Thyroid gland (tissue), 4 donors: Measurements from ENCODE around the gene PRRC1. TPM values are rescaled to one million over a fixed set of nuclear protein-coding genes. Genes with fewer than 3 reads are reported as not detected.

Experiments
- DNase-seq, 2 donors: peaks; one replicate each; pipeline ENCODE4 v3.0.0-alpha.2; 2019
- H3K27ac ChIP-seq, 3 donors: fragments of 200-600 bp; sonication (generic); 1 replicate in 2 of 3; 2 replicates in 1 of 3; pipeline ENCODE4 v1.5.1; 2016 to 2019; ENCODE audit warnings: mild to moderate bottlenecking in 1 of 3, moderate library complexity in 1 of 3
- H3K27me3 ChIP-seq: fragments of 200-600 bp; sonication (generic); one replicate; pipeline ENCODE4 v1.5.1; 2019
- H3K36me3 ChIP-seq, 2 donors: fragments of 200-600 bp; sonication (generic); one replicate each; pipeline ENCODE4 v1.5.1; 2016 to 2019
- H3K4me1 ChIP-seq, 2 donors: fragments of 200-600 bp; sonication (generic); one replicate each; pipeline ENCODE4 v1.5.1; 2017 to 2019
- H3K4me3 ChIP-seq, 3 donors: fragments of 200-600 bp; sonication (generic); replicated peaks in 1 of 3; 1 replicate in 2 of 3; 2 replicates in 1 of 3; pipeline ENCODE4 v1.5.1; 2016; ENCODE audit warnings: mild to moderate bottlenecking in 1 of 3
- H3K9me3 ChIP-seq: fragments of 200-600 bp; sonication (generic); one replicate; pipeline ENCODE4 v1.5.1; 2017
- CTCF ChIP-seq, 6 experiments: fragments of 200-600 bp in 3 of 6; fragments of 450-650 bp in 3 of 6; sonication (generic) in 3 of 6; IDR thresholded peaks; one replicate each; pipeline ENCODE4 v1.5.1; 2016 to 2019; ENCODE audit warnings: antibody characterized with exemption in 6 of 6, mild to moderate bottlenecking in 2 of 6, inconsistent platforms in 1 of 6, moderate library complexity in 1 of 6
- POLR2A ChIP-seq, 2 donors: fragments of 450-650 bp; IDR thresholded peaks; one replicate each; pipeline ENCODE4 v1.6.1; 2017; ENCODE audit warnings: antibody characterized with exemption in 2 of 2, mild to moderate bottlenecking in 2 of 2, moderate library complexity in 1 of 2
- WGBS, 2 donors: methylation state at CpG; one replicate each; pipeline ENCODE4 v1.1.5; 2017; 5-methylcytosine and 5-hydroxymethylcytosine counted together
- intact Hi-C: fragments of 100-400 bp; cut with DNase I; formaldehyde crosslinking; loops from one replicate; pipeline ENCODE4 v1.15.1; 2023
- total RNA-seq, 4 donors: library from RNA; depleted of rRNA; stranded (reverse); fragments of >200 nt; gene quantifications; one replicate each; pipeline ENCODE4 v1.2.3, GENCODE V29; 2016

The PRRC1 gene
- total RNA-seq, 4 donors from 2014 or later, result 47.4 to 79.0 (median 70.9) TPM

GRCh38 chr5:127595484-127596368 is 78.3 kb downstream of the PRRC1 start:
- no peak for DNase-seq
- 86 to 91% methylated on average over 9 of the region's 9 CpGs for WGBS, 2 donors
- no peaks in the 10 kb centered on the region for H3K27me3 ChIP-seq

GRCh38 chr5:127596501-127596900 is 79.1 kb downstream of the PRRC1 start:
- no peaks in the 10 kb centered on the region for H3K27me3 ChIP-seq
- no peak overlapping the region for H3K27ac ChIP-seq
- DNase-seq, result no peak
- H3K4me3 ChIP-seq, result no peak overlapping the region
- no peaks in the 10 kb centered on the region for H3K36me3 ChIP-seq
- WGBS, 2 donors, result 64 to 89% methylated on average over 3 of the region's 3 CpGs
- intact Hi-C loops, result no loop called here
- H3K9me3 ChIP-seq, result no peaks in the 10 kb centered on the region
- TF ChIP-seq POLR2A (IDR thresholded peaks at IDR 0.05), result no peak
- H3K4me1 ChIP-seq, result peaks cover 12 to 13% of the 10 kb centered on the region in 2 donors

More at GRCh38 chr5:127595484-127596368, 78.3 kb downstream of the PRRC1 start:
- H3K4me3 ChIP-seq, result no peak overlapping the region
- no peak overlapping the region for H3K27ac ChIP-seq
- no peaks in the 10 kb centered on the region for H3K36me3 ChIP-seq
- intact Hi-C loops, result no loop called here
- TF ChIP-seq CTCF (IDR thresholded peaks at IDR 0.05) (no peak), POLR2A (IDR thresholded peaks at IDR 0.05) (no peak)
- H3K4me1 ChIP-seq, result peaks cover 12 to 13% of the 10 kb centered on the region in 2 donors
- no peaks in the 10 kb centered on the region for H3K9me3 ChIP-seq

- intact Hi-C loops, result no loop called here
- Histone ChIP-seq H3K27me3 (no peaks in the 10 kb centered on the region), H3K27ac (peak overlapping the region; percentile 27 to 54 (median 42)), H3K4me3 (no peak overlapping the region), H3K36me3 (no peaks in the 10 kb centered on the region), H3K4me1 (peaks cover 12 to 13% of the 10 kb centered on the region in 2 donors), H3K9me3 (no peaks in the 10 kb centered on the region)
- 27 to 39% methylated on average over 3 of the region's 3 CpGs for WGBS, 2 donors
- TF ChIP-seq CTCF (IDR thresholded peaks at IDR 0.05) (no peak), POLR2A (IDR thresholded peaks at IDR 0.05) (no peak)
- peak; percentile 20 to 42 for DNase-seq
Measured at GRCh38 chr5:127599320-127599719, 81.9 kb downstream of the PRRC1 start.

GRCh38 chr5:127599847-127600246 is 82.4 kb downstream of the PRRC1 start:
- intact Hi-C loops, result no loop called here
- 48 to 50% methylated on average over 4 of the region's 4 CpGs for WGBS, 2 donors
- peak; percentile 51 to 69 for DNase-seq

GRCh38 chr5:127601111-127601510 is 83.7 kb downstream of the PRRC1 start:
- Histone ChIP-seq H3K36me3 (no peaks in the 10 kb centered on the region), H3K4me3 (no peak overlapping the region), H3K9me3 (no peaks in the 10 kb centered on the region), H3K27me3 (no peaks in the 10 kb centered on the region), H3K27ac (no peak overlapping the region), H3K4me1 (peaks cover 12 to 13% of the 10 kb centered on the region in 2 donors)
- TF ChIP-seq POLR2A (IDR thresholded peaks at IDR 0.05) (no peak), CTCF (IDR thresholded peaks at IDR 0.05) (no peak)
- no peak for DNase-seq
- intact Hi-C loops, result no loop called here
- WGBS, 2 donors, result 89 to 95% methylated on average over 1 of the region's 1 CpG

More at GRCh38 chr5:127599847-127600246, 82.4 kb downstream of the PRRC1 start:
- H3K36me3 ChIP-seq, result no peaks in the 10 kb centered on the region
- no peaks in the 10 kb centered on the region for H3K27me3 ChIP-seq
- H3K4me3 ChIP-seq, result no peak overlapping the region
- H3K9me3 ChIP-seq, result no peaks in the 10 kb centered on the region
- H3K4me1 ChIP-seq, result peaks cover 12 to 13% of the 10 kb centered on the region in 2 donors
- no peak for TF ChIP-seq POLR2A (IDR thresholded peaks at IDR 0.05)
- peak overlapping the region in 2 of 3 donors; percentile 42 to 54 for H3K27ac ChIP-seq

GRCh38 chr5:127601601-127602000 is 84.2 kb downstream of the PRRC1 start:
- DNase-seq, result no peak
- whole genome bisulfite sequencing, 2 donors, result 92 to 93% methylated on average over 4 of the region's 4 CpGs
- Histone ChIP-seq H3K4me3 (no peak overlapping the region), H3K27me3 (no peaks in the 10 kb centered on the region), H3K9me3 (no peaks in the 10 kb centered on the region), H3K36me3 (no peaks in the 10 kb centered on the region), H3K4me1 (peaks cover 12 to 13% of the 10 kb centered on the region in 2 donors), H3K27ac (no peak overlapping the region)
- TF ChIP-seq POLR2A (IDR thresholded peaks at IDR 0.05) (no peak), CTCF (IDR thresholded peaks at IDR 0.05) (no peak)
- intact Hi-C loops, result no loop called here
